ENCODE results near the gene PREP. TPM values are rescaled to one million over a fixed set of nuclear protein-coding genes. Genes with fewer than 3 reads are reported as not detected.

PREP gene
- polyA plus RNA-seq, 2 of the 4 experiments (the other 2 are of a cell fraction) = 18.9 to 29.7 TPM

DNA sequence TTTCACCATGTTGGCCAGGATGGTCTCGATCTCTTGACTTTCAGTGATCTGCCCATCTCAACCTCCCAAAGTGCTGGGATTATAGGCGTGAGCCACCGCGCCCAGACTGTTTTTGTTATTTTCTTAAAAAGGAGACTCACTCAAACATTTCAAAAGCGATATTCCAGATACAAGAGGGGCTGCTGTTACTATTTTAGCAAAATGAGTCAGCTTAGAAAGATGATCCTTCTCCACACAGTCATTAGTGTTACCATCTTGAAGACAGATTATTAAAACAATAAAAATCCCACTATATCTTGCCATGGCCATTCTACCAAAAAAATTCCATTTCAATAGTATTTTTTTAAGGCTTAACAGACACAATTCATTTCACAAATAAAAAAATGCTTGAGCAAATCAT lies 102.8 kb downstream of the PREP start:
- CTCF ChIA-PET = interaction anchor here (1.1 kb wide), 1 partner anchor 18 kb away, joined by 3 read pairs; no protein-coding TSS in a partner anchor
- TF ChIP-seq HOXB5 (CRISPR knock-in tag; IDR thresholded peaks at IDR 0.05) = no peak
- no peak for TF ChIP-seq TFCP2L1 (CRISPR knock-in tag; IDR thresholded peaks at IDR 0.05)
- TF ChIP-seq PHF8 (IDR thresholded peaks at IDR 0.05; ENCODE audit: borderline replicate concordance, low read depth) = no peak
- TF ChIP-seq EHF (CRISPR knock-in tag; IDR thresholded peaks at IDR 0.05) = no peak
- no peak for TF ChIP-seq SREBF2 (IDR thresholded peaks at IDR 0.05)
- no peak for TF ChIP-seq SMC3 (IDR thresholded peaks at IDR 0.05)
- no peak for TF ChIP-seq CEBPB (IDR thresholded peaks at IDR 0.05)
- TF ChIP-seq CBX8 (IDR thresholded peaks at IDR 0.05) = no peak
- no peak for TF ChIP-seq FOSB (CRISPR knock-in tag; IDR thresholded peaks at IDR 0.05)
- TF ChIP-seq POLR2A (IDR thresholded peaks at IDR 0.05; ENCODE audit: low read length) = no peak
- TF ChIP-seq EHMT2 (IDR thresholded peaks at IDR 0.05; ENCODE audit: low read depth) = no peak
- TF ChIP-seq FOXS1 (CRISPR knock-in tag; IDR thresholded peaks at IDR 0.05) = no peak
- TF ChIP-seq FOSL2 (IDR thresholded peaks at IDR 0.05) = no peak
- TF ChIP-seq FOSL2 (CRISPR knock-in tag; IDR thresholded peaks at IDR 0.05) = no peak
- no peak for TF ChIP-seq BHLHE40 (IDR thresholded peaks at IDR 0.05; ENCODE audit: low read depth, low read length)
- no peak for TF ChIP-seq MAFK (IDR thresholded peaks at IDR 0.05; ENCODE audit: partially characterized antibody)
- TF ChIP-seq, protein P1, sequence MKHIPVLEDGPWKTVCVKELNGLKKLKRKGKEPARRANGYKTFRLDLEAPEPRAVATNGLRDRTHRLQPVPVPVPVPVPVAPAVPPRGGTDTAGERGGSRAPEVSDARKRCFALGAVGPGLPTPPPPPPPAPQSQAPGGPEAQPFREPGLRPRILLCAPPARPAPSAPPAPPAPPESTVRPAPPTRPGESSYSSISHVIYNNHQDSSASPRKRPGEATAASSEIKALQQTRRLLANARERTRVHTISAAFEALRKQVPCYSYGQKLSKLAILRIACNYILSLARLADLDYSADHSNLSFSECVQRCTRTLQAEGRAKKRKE (CRISPR knock-in tag; IDR thresholded peaks at IDR 0.05; ENCODE audit: low read depth) = no peak
- TF ChIP-seq, protein P2, sequence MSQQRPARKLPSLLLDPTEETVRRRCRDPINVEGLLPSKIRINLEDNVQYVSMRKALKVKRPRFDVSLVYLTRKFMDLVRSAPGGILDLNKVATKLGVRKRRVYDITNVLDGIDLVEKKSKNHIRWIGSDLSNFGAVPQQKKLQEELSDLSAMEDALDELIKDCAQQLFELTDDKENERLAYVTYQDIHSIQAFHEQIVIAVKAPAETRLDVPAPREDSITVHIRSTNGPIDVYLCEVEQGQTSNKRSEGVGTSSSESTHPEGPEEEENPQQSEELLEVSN (IDR thresholded peaks at IDR 0.05; ENCODE audit: borderline replicate concordance, low read depth) = no peak
- POLR2A ChIA-PET = no interaction called here

DNA sequence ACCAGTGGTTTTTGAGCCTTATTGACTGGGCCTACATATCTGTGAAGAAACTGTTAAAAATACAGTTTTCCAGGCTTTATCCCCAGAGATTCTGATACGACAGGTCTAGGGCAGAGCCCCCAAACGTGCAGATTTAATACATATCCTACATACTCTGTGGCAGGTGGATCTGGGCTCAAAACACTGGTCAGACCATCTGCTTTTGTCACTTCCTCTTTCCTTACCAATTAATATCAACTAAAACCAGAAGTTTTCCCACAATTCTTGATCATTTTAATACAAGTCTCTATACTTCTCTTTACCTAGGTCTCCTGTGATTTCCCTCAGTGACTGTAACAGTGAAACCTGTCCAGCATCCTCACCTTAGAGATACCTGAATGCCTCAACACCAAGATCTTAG lies 108.8 kb downstream of the PREP start:
- FAIRE-seq = no peak
- no peak for ATAC-seq
- no peak for TF ChIP-seq MAX (IDR thresholded peaks at IDR 0.05)
- no peak for TF ChIP-seq HOXB5 (CRISPR knock-in tag; IDR thresholded peaks at IDR 0.05)
- TF ChIP-seq HMGXB4 (CRISPR knock-in tag; IDR thresholded peaks at IDR 0.05; ENCODE audit: borderline replicate concordance) = no peak
- no peak for TF ChIP-seq HOXB13 (CRISPR knock-in tag; IDR thresholded peaks at IDR 0.05; ENCODE audit: low read depth)
- no peak for TF ChIP-seq TFCP2L1 (CRISPR knock-in tag; IDR thresholded peaks at IDR 0.05)
- TF ChIP-seq FOSL2 (IDR thresholded peaks at IDR 0.05) = no peak
- TF ChIP-seq FOSL2 (CRISPR knock-in tag; IDR thresholded peaks at IDR 0.05) = no peak
- WGBS (ENCODE audit: missing lambda C conversion rate) = 79% methylated on average over 2 of the region's 2 CpGs
- Histone ChIP-seq H3K27ac (no peak overlapping the region), H3K4me3 (no peak overlapping the region), H3K4me1 (no peaks in the 10 kb centered on the region), H3K9me3 (no peaks in the 10 kb centered on the region), H3K4me2 (no peak overlapping the region)
- ChIA-PET CTCF (interaction anchor here (1.2 kb wide), 1 partner anchor 10 kb away, joined by 3 read pairs; no protein-coding TSS in a partner anchor), POLR2A (no interaction called here)
- DNase-seq (ENCODE audit: low read depth in 1 of 2, low spot score in 1 of 2) = no peak

More for the DNA sequence above, 102.8 kb downstream of the PREP start:
- no peak overlapping the region for H3K27ac ChIP-seq
- no peak overlapping the region for H3K4me3 ChIP-seq
- H3K9me3 ChIP-seq = no peaks in the 10 kb centered on the region
- ATAC-seq = no peak
- no peak for DNase-seq (ENCODE audit: low read depth in 1 of 2, low spot score in 1 of 2)
- no peaks in the 10 kb centered on the region for H3K4me1 ChIP-seq
- WGBS (ENCODE audit: missing lambda C conversion rate) = 89% methylated on average over 5 of the region's 5 CpGs
- FAIRE-seq = no peak
- H3K4me2 ChIP-seq = no peak overlapping the region

DNA sequence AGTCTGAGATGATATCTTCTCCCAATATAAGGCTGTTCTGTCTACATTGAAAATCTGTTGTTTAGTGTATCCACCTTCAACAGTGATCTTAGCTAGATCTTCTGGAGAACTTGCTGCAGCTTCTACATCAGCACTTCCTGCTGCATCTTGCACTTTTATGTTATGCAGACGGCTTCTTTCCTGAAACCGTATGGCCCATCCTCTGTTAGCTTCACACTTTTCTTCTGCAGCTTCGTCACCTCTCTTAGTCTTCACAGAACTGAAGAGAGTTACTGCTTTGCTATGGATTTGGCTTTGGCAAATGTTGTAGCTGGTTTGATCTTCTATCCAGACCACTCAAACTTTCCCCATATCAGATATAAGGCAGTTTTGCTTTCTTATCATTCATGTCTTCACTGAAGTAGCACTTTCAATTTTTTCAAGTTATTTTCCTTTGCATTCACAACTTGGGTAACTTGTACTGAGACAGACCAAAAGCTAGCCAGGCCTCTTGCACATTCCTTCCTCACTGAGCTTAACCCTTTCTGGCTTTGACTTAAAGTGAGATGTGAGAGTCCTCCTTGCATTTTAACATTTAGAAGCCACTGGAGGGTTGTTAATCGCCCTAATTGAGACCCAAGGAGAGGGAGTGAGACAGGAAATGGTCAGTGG lies 110.1 kb downstream of the PREP start:
- ATAC-seq (no peak), FAIRE-seq (no peak), DNase-seq (ENCODE audit: low read depth in 1 of 2, low spot score in 1 of 2) (no peak)
- Histone ChIP-seq H3K4me2 (no peak overlapping the region), H3K27ac (no peak overlapping the region), H3K4me3 (no peak overlapping the region), H3K9me3 (no peaks in the 10 kb centered on the region), H3K4me1 (no peaks in the 10 kb centered on the region)
- 95% methylated on average over 4 of the region's 4 CpGs for WGBS (ENCODE audit: missing lambda C conversion rate)
- TF ChIP-seq FOSB (CRISPR knock-in tag; IDR thresholded peaks at IDR 0.05) = no peak
- TF ChIP-seq HDAC2 (IDR thresholded peaks at IDR 0.05) = no peak
- TF ChIP-seq NPAS2 (CRISPR knock-in tag; IDR thresholded peaks at IDR 0.05; ENCODE audit: borderline replicate concordance) = no peak
- no peak for TF ChIP-seq KDM1A (IDR thresholded peaks at IDR 0.05; ENCODE audit: low read depth)
- no peak for TF ChIP-seq NFE2L2 (conservative IDR thresholded peaks at IDR 0.05; ENCODE audit: low read length)
- no peak for TF ChIP-seq SMC3 (IDR thresholded peaks at IDR 0.05)
- TF ChIP-seq HOXA7 (CRISPR knock-in tag; IDR thresholded peaks at IDR 0.05) = no peak
- TF ChIP-seq JUN (IDR thresholded peaks at IDR 0.05) = no peak
- no peak for TF ChIP-seq JUNB (IDR thresholded peaks at IDR 0.05)
- no peak for TF ChIP-seq PBX3 (IDR thresholded peaks at IDR 0.05)
- TF ChIP-seq ZC3H11A (IDR thresholded peaks at IDR 0.05) = no peak
- TF ChIP-seq HOXB5 (CRISPR knock-in tag; IDR thresholded peaks at IDR 0.05) = no peak
- no peak for TF ChIP-seq HOXB13 (CRISPR knock-in tag; IDR thresholded peaks at IDR 0.05; ENCODE audit: low read depth)
- TF ChIP-seq RARB (CRISPR knock-in tag; IDR thresholded peaks at IDR 0.05) = no peak
- TF ChIP-seq ZFP36 (IDR thresholded peaks at IDR 0.05; ENCODE audit: borderline replicate concordance, partially characterized antibody) = no peak
- TF ChIP-seq TFCP2L1 (CRISPR knock-in tag; IDR thresholded peaks at IDR 0.05) = no peak
- no peak for TF ChIP-seq TP53 (CRISPR knock-in tag; IDR thresholded peaks at IDR 0.05)
- ChIA-PET POLR2A (no interaction called here), CTCF (interaction anchor here (1.2 to 1.4 kb wide), 2 partner anchors 9 kb away, joined by 3 read pairs; no protein-coding TSS in a partner anchor)

All from A549 (cell line).